Stimulated activated CD4-positive, alpha-beta T cell treated with anti-CD3 and anti-CD28 coated beads, Interleukin-1b, Interleukin-23, amount 100 ng/mL, for 4 hours (primary cell): ENCODE data around the gene NOS1.
A peak's percentile ranks its signal among the peaks of the same experiment; 100 is the strongest.
"Not testable (repeated sequence)": the region's sequence is repeated elsewhere in the genome, so short reads cannot be mapped to it uniquely, and the experiment has no call there.

ENCODE experiments used
- DNase-seq, 2 donors: peaks; one replicate each; pipeline ENCODE4 v3.0.0-alpha.2; 2020; ENCODE audit warnings: low read depth in 2 of 2

Gene NOS1

GRCh38 chr12:117208811-117209455 lies 152.5 kb downstream of the NOS1 start:
- DNase-seq = no peak

- no peak for DNase-seq
Measured at GRCh38 chr12:117208206-117208605, 153.2 kb downstream of the NOS1 start.

- DNase-seq = no peak
Measured at GRCh38 chr12:117207675-117208074, 153.8 kb downstream of the NOS1 start.

GRCh38 chr12:117202556-117202955 lies 158.9 kb downstream of the NOS1 start:
- DNase-seq = no peak

GRCh38 chr12:117202033-117202432 lies 159.4 kb downstream of the NOS1 start:
- DNase-seq = no peak

GRCh38 chr12:117199956-117200744 lies 161.3 kb downstream of the NOS1 start:
- not testable (repeated sequence) for DNase-seq

- DNase-seq = not testable (repeated sequence)
Measured at GRCh38 chr12:117196334-117196733, 165.1 kb downstream of the NOS1 start.

- DNase-seq = not testable (repeated sequence)
Measured at GRCh38 chr12:117195027-117195426, 166.4 kb downstream of the NOS1 start.

GRCh38 chr12:117193903-117194302 lies 167.5 kb downstream of the NOS1 start:
- no peak for DNase-seq

GRCh38 chr12:117192581-117192980 lies 168.8 kb downstream of the NOS1 start:
- DNase-seq = not testable (repeated sequence)

- DNase-seq = no peak
Measured at GRCh38 chr12:117192057-117192456, 169.4 kb downstream of the NOS1 start.

GRCh38 chr12:117190210-117190781 lies 171.1 kb downstream of the NOS1 start, which contains the start of gene FBXO21:
TSS of gene FBXO21 (minus strand) at chr12:117190470. CDS start at chr12:117190456, 14 bp downstream.
- DNase-seq = peak; percentile 93

GRCh38 chr12:117189725-117190209 lies 171.7 kb downstream of the NOS1 start:
- peak in 1 of 2 donors; percentile 11 for DNase-seq

- no peak for DNase-seq
Measured at GRCh38 chr12:117188961-117189724, 172.3 kb downstream of the NOS1 start.

GRCh38 chr12:117188121-117188665 lies 173.2 kb downstream of the NOS1 start:
- no peak for DNase-seq

- no peak for DNase-seq
Measured at GRCh38 chr12:117187421-117187820, 174.0 kb downstream of the NOS1 start.

- no peak for DNase-seq
Measured at GRCh38 chr12:117182866-117183265, 178.6 kb downstream of the NOS1 start.

- DNase-seq = not testable (repeated sequence)
Measured at GRCh38 chr12:117181468-117181843, 180.0 kb downstream of the NOS1 start.

GRCh38 chr12:117180758-117181467 lies 180.5 kb downstream of the NOS1 start:
- no peak for DNase-seq

GRCh38 chr12:117178745-117179144 lies 182.7 kb downstream of the NOS1 start:
- DNase-seq = no peak

GRCh38 chr12:117178301-117178700 lies 183.1 kb downstream of the NOS1 start:
- DNase-seq = no peak
